ENCODE measurements around the gene ATG2A. TPM values are rescaled to one million over a fixed set of nuclear protein-coding genes. Genes with fewer than 3 reads are reported as not detected.

The ATG2A gene
- total RNA-seq, 1 donor = 25.7 TPM

- Histone ChIP-seq H3K4me2 (ENCODE audit: insufficient read depth, low read length) (no peak overlapping the region), H3K9me3 (ENCODE audit: low read depth, low read length) (no peaks in the 10 kb centered on the region), H4K20me1 (ENCODE audit: insufficient read depth, low read length) (peaks cover 11% of the 10 kb centered on the region), H3K4me3 (ENCODE audit: insufficient read depth, low read length) (no peak overlapping the region), H3K27ac (ENCODE audit: low read depth, low read length) (peak overlapping the region; percentile 36), H2AFZ (ENCODE audit: low read length) (no peak overlapping the region), H3K27me3 (ENCODE audit: insufficient read depth, low read length) (no peaks in the 10 kb centered on the region), H3K79me2 (ENCODE audit: insufficient read depth, low read length) (peaks cover 33% of the 10 kb centered on the region), H3K36me3 (ENCODE audit: insufficient read depth, low read length) (peaks cover 26% of the 10 kb centered on the region), H3K4me1 (ENCODE audit: insufficient read depth, low read length) (peaks cover 32% of the 10 kb centered on the region)
- DNase-seq (ENCODE audit: insufficient read length, low spot score, missing footprints) = peak; percentile 95
- no peak for TF ChIP-seq CTCF (IDR thresholded peaks at IDR 0.05; ENCODE audit: extremely low read depth, low read depth, low read length)
Observed at GRCh38 chr11:64850979-64851567, 65.9 kb downstream of the ATG2A start.

- Histone ChIP-seq H3K27ac (ENCODE audit: low read depth, low read length) (peak overlapping the region; percentile 29), H3K9me3 (ENCODE audit: low read depth, low read length) (no peaks in the 10 kb centered on the region)
- DNase-seq (ENCODE audit: insufficient read length, low spot score, missing footprints) = peak; percentile 89
Observed at GRCh38 chr11:64849598-64850356, 67.2 kb downstream of the ATG2A start.

GRCh38 chr11:64848826-64849597, 68.0 kb downstream of the ATG2A start:
- Histone ChIP-seq H3K4me1 (ENCODE audit: insufficient read depth, low read length) (peaks cover 12% of the 10 kb centered on the region), H3K79me2 (ENCODE audit: insufficient read depth, low read length) (peaks cover 14% of the 10 kb centered on the region), H3K9me3 (ENCODE audit: low read depth, low read length) (no peaks in the 10 kb centered on the region), H3K4me2 (ENCODE audit: insufficient read depth, low read length) (no peak overlapping the region), H4K20me1 (ENCODE audit: insufficient read depth, low read length) (peaks cover 6% of the 10 kb centered on the region), H3K4me3 (ENCODE audit: insufficient read depth, low read length) (no peak overlapping the region), H3K27ac (ENCODE audit: low read depth, low read length) (no peak overlapping the region), H2AFZ (ENCODE audit: low read length) (no peak overlapping the region), H3K27me3 (ENCODE audit: insufficient read depth, low read length) (no peaks in the 10 kb centered on the region), H3K36me3 (ENCODE audit: insufficient read depth, low read length) (peaks cover 13% of the 10 kb centered on the region)
- no peak for TF ChIP-seq CTCF (IDR thresholded peaks at IDR 0.05; ENCODE audit: extremely low read depth, low read depth, low read length)
- DNase-seq (ENCODE audit: insufficient read length, low spot score, missing footprints) = no peak

More at GRCh38 chr11:64849598-64850356, 67.2 kb downstream of the ATG2A start:
- H3K27me3 ChIP-seq (ENCODE audit: insufficient read depth, low read length) = no peaks in the 10 kb centered on the region
- peaks cover 6% of the 10 kb centered on the region for H4K20me1 ChIP-seq (ENCODE audit: insufficient read depth, low read length)
- no peak overlapping the region for H3K4me3 ChIP-seq (ENCODE audit: insufficient read depth, low read length)
- H3K4me2 ChIP-seq (ENCODE audit: insufficient read depth, low read length) = no peak overlapping the region
- H3K4me1 ChIP-seq (ENCODE audit: insufficient read depth, low read length) = peaks cover 19% of the 10 kb centered on the region
- peaks cover 22% of the 10 kb centered on the region for H3K79me2 ChIP-seq (ENCODE audit: insufficient read depth, low read length)
- peaks cover 21% of the 10 kb centered on the region for H3K36me3 ChIP-seq (ENCODE audit: insufficient read depth, low read length)
- peak; percentile 12 for TF ChIP-seq CTCF (IDR thresholded peaks at IDR 0.05; ENCODE audit: extremely low read depth, low read depth, low read length)
- no peak overlapping the region for H2AFZ ChIP-seq (ENCODE audit: low read length)
